Sigmoid colon (tissue), 7 donors: ENCODE results near the gene HTR1B. TPM values are rescaled to one million over a fixed set of nuclear protein-coding genes. Genes with fewer than 3 reads are reported as not detected.

Source experiments
- DNase-seq: peaks from one replicate; pipeline ENCODE4 v3.0.0-alpha.2; 2019
- H3K27ac ChIP-seq, 4 donors: fragments of 200-600 bp; sonication (generic); one replicate each; pipeline ENCODE4 v1.5.1; 2016 to 2019; ENCODE audit warnings: mild to moderate bottlenecking in 1 of 4
- H3K27me3 ChIP-seq, 3 donors: fragments of 200-600 bp; sonication (generic); one replicate each; pipeline ENCODE4 v1.5.1; 2019; ENCODE audit warnings: mild to moderate bottlenecking in 1 of 3
- H3K36me3 ChIP-seq, 4 donors: fragments of 200-600 bp; sonication (generic); one replicate each; pipeline ENCODE4 v1.5.1; 2016 to 2019
- H3K4me1 ChIP-seq, 4 donors: fragments of 200-600 bp; sonication (generic); one replicate each; pipeline ENCODE4 v1.5.1; 2017 to 2019
- H3K4me3 ChIP-seq, 4 donors: fragments of 200-600 bp; sonication (generic); one replicate each; pipeline ENCODE4 v1.5.1; 2017 to 2019; ENCODE audit warnings: mild to moderate bottlenecking in 2 of 4, moderate library complexity in 1 of 4
- H3K9me3 ChIP-seq, 4 donors: fragments of 200-600 bp in 3 of 4; sonication (generic) in 3 of 4; one replicate each; pipeline versions ENCODE4 v1.5.1 to v1.6.1; 2013 to 2019
- EP300 ChIP-seq, 4 donors: sonication (generic); formaldehyde crosslinking; IDR thresholded peaks; one replicate each; pipeline ENCODE4 v1.6.1; 2017; ENCODE audit warnings: antibody characterized with exemption in 4 of 4
- POLR2A ChIP-seq, 2 donors: fragments of 450-650 bp; IDR thresholded peaks; one replicate each; pipeline ENCODE4 v1.6.1; 2016; ENCODE audit warnings: antibody characterized with exemption in 2 of 2, mild to moderate bottlenecking in 2 of 2, moderate library complexity in 2 of 2
- POLR2AphosphoS5 ChIP-seq, 4 donors: sonication (generic); formaldehyde crosslinking; IDR thresholded peaks; one replicate each; pipeline ENCODE4 v1.6.1; 2017; ENCODE audit warnings: antibody characterized with exemption in 4 of 4
- WGBS, 2 donors: extraction: QIAGEN DNeasy Blood & Tissue Kit; methylation state at CpG; one replicate each; pipeline ENCODE4 v1.1.7; 2013; 5-methylcytosine and 5-hydroxymethylcytosine counted together
- intact Hi-C: fragments of 100-400 bp; cut with DNase I; formaldehyde crosslinking; loops from one replicate; pipeline ENCODE4 v1.15.1; 2023
- polyA plus RNA-seq, 3 donors: library from polyadenylated mRNA; stranded (reverse); fragments of 200-250 nt; gene quantifications; one replicate each; pipeline ENCODE4 v1.2.3, GENCODE V29; 2013
- total RNA-seq, 4 donors: library from RNA; depleted of rRNA; stranded (reverse); fragments of >200 nt; gene quantifications; one replicate each; pipeline ENCODE4 v1.1.0, GENCODE V29; 2016
- TF ChIP-seq, protein P1 (sequence below), 4 experiments: fragments of 450-650 bp in 3 of 4; fragments of 200-600 bp in 1 of 4; IDR thresholded peaks; one replicate each; pipeline ENCODE4 v1.5.1; 2016 to 2019; ENCODE audit warnings: antibody characterized with exemption in 4 of 4, mild to moderate bottlenecking in 3 of 4, moderate library complexity in 2 of 4
- donor health status: healthy with polysubstance abuse.
- donor health status: Bipolar disorder and iron deficiency.
- donor health status: healthy.

The HTR1B gene
- total and polyA plus RNA-seq, 7 donors: 0.04 to 0.68 TPM; not detected in 5

DNA sequence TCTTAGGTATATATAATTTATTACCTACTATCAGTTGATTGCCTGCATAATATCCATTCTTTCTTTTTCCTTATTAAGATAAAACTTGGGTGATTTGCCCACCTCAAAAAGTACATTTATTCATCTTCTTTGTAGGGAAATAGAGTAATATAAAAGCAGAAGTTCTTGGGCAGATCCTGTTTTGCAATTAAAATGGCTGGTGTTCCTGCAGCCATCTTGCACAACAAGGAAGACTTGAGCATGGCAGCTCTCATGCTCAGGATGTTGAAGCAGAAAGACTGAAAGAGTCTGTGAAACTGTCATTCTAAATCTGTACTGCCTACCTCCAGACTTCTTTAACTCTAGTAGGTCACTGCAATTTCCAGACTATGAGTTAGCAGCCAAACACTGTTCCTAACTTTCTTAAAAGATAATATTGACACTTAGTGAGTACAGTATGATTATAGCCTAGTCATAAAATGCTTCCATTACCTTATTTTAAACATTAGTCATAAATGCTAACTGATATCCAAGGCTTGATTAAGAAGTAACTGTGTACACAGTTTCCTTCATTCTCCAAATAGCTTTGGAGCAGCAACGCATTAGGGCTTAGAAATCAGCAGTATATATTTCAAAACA, 24.6 kb upstream of the HTR1B start:
- Histone ChIP-seq H3K27me3 (no peaks in the 10 kb centered on the region), H3K9me3 (no peaks in the 10 kb centered on the region), H3K27ac (no peak overlapping the region), H3K4me1 (no peaks in the 10 kb centered on the region), H3K36me3 (no peaks in the 10 kb centered on the region), H3K4me3 (no peak overlapping the region)
- TF ChIP-seq POLR2A (IDR thresholded peaks at IDR 0.05) (no peak), POLR2AphosphoS5 (IDR thresholded peaks at IDR 0.05) (no peak), EP300 (IDR thresholded peaks at IDR 0.05) (no peak)
- TF ChIP-seq, protein P1, sequence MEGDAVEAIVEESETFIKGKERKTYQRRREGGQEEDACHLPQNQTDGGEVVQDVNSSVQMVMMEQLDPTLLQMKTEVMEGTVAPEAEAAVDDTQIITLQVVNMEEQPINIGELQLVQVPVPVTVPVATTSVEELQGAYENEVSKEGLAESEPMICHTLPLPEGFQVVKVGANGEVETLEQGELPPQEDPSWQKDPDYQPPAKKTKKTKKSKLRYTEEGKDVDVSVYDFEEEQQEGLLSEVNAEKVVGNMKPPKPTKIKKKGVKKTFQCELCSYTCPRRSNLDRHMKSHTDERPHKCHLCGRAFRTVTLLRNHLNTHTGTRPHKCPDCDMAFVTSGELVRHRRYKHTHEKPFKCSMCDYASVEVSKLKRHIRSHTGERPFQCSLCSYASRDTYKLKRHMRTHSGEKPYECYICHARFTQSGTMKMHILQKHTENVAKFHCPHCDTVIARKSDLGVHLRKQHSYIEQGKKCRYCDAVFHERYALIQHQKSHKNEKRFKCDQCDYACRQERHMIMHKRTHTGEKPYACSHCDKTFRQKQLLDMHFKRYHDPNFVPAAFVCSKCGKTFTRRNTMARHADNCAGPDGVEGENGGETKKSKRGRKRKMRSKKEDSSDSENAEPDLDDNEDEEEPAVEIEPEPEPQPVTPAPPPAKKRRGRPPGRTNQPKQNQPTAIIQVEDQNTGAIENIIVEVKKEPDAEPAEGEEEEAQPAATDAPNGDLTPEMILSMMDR (IDR thresholded peaks at IDR 0.05): no peak
- 54 to 91% methylated on average over 1 of the region's 1 CpG for WGBS, 2 donors
- intact Hi-C loops: no loop called here
- no peak for DNase-seq

DNA sequence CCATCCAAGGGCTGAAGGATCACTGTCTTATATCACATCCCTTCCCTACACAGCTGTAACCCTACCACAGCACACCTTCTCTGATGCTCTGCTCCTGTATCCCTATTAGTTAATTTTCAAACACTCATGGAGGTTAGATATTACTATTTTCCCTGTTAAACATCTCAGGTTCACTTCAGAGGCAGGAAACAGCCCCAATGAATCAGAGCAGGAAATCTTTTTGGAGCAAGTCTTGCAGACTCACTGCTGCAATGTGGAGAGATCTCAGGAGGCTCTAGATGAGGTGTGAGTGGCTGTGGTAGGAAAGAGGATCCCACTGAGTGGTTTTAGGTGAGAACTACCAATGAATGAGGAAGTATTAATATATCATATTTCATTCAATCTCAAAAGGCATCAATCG, 19.7 kb upstream of the HTR1B start:
- H3K9me3 ChIP-seq: no peaks in the 10 kb centered on the region
- H3K4me3 ChIP-seq: no peak overlapping the region
- no peaks in the 10 kb centered on the region for H3K36me3 ChIP-seq
- no peak overlapping the region for H3K27ac ChIP-seq
- no peaks in the 10 kb centered on the region for H3K4me1 ChIP-seq
- WGBS, 2 donors: 78 to 85% methylated on average over 1 of the region's 1 CpG
- intact Hi-C loops: no loop called here
- DNase-seq: no peak
- no peak for TF ChIP-seq POLR2A (IDR thresholded peaks at IDR 0.05)
- TF ChIP-seq, protein P1 (IDR thresholded peaks at IDR 0.05): no peak
- no peak for TF ChIP-seq EP300 (IDR thresholded peaks at IDR 0.05)
- TF ChIP-seq POLR2AphosphoS5 (IDR thresholded peaks at IDR 0.05): no peak
- H3K27me3 ChIP-seq: no peaks in the 10 kb centered on the region

DNA sequence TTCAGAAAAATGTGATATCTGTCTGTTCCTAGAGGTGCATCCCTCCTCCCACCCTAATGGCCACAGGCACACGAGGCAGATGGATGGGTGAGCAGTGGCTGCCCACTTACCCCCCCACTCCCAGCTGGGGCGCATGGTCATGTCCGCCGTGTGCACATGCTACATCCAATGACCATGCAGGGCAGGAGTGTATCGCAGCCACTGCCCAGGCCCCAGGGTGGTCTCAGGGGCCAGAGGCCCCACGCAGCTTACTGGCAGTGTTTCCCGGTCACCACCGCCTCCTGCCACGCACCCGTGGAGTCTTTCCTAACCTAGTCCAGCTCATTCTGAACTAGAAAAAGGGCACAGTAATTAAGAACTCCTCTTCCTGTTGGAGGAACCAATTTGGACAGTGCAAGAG, 11.7 kb upstream of the HTR1B start:
- H3K36me3 ChIP-seq: no peaks in the 10 kb centered on the region
- no peaks in the 10 kb centered on the region for H3K27me3 ChIP-seq
- H3K27ac ChIP-seq: no peak overlapping the region
- H3K4me3 ChIP-seq: no peak overlapping the region
- no peaks in the 10 kb centered on the region for H3K9me3 ChIP-seq
- 94 to 97% methylated on average over 10 of the region's 10 CpGs for WGBS, 2 donors
- TF ChIP-seq EP300 (IDR thresholded peaks at IDR 0.05): no peak
- TF ChIP-seq POLR2AphosphoS5 (IDR thresholded peaks at IDR 0.05): no peak
- TF ChIP-seq, protein P1 (IDR thresholded peaks at IDR 0.05): no peak
- TF ChIP-seq POLR2A (IDR thresholded peaks at IDR 0.05): no peak
- DNase-seq: no peak
- H3K4me1 ChIP-seq: no peaks in the 10 kb centered on the region
- intact Hi-C loops: no loop called here

DNA sequence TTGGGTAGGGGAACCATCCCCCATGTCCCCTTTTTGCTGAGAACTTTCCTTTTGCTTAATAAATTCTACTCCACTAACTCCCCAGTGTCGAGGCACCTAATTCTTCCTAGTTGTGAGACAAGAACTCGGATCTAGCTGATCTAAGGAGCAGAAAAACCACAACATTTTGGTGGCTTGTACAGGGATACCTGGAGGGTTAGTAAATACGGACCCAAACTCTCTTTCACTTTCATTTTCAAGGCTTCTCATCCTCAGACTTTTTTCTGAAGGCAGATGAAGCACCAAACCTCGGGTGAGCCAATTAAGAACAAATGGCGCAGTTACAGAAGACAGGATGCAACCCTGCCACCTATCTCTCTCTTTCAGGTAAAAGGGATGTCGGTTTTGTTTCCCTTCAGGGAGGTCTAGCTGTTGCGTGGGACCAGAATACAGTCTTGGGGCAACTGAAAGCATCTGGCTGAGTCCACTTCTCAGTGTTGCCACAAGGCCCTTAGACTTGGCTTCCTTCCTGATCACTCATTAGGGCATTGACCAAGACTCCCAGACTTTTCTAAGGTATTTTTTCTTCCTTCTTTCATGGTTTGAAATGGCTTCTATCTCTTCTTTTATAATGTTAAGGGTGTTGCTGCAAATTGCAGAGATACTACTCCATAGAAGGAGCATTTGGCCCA, 11.1 kb upstream of the HTR1B start:
- Histone ChIP-seq H3K36me3 (no peaks in the 10 kb centered on the region), H3K4me1 (no peaks in the 10 kb centered on the region), H3K9me3 (no peaks in the 10 kb centered on the region), H3K27ac (no peak overlapping the region), H3K27me3 (no peaks in the 10 kb centered on the region), H3K4me3 (no peak overlapping the region)
- TF ChIP-seq EP300 (IDR thresholded peaks at IDR 0.05): no peak
- TF ChIP-seq, protein P1 (IDR thresholded peaks at IDR 0.05): no peak
- TF ChIP-seq POLR2A (IDR thresholded peaks at IDR 0.05): no peak
- no peak for TF ChIP-seq POLR2AphosphoS5 (IDR thresholded peaks at IDR 0.05)
- intact Hi-C loops: no loop called here
- WGBS, 2 donors: 74 to 81% methylated on average over 7 of the region's 7 CpGs
- no peak for DNase-seq
